ENCODE data around the gene CDHR5.
"Not testable (repeated sequence)": the region's sequence is repeated elsewhere in the genome, so short reads cannot be mapped to it uniquely, and the experiment has no call there.

CDHR5 gene

GRCh38 chr11:656426-656825 lies 31.7 kb upstream of the CDHR5 start:
- no peak for TF ChIP-seq CTCF (IDR thresholded peaks at IDR 0.05; ENCODE audit: insufficient read depth, low read depth, low read length, missing control alignments)
- H3K4me3 ChIP-seq (ENCODE audit: low read length): no peak overlapping the region
- no peak for DNase-seq (ENCODE audit: low read depth)

- DNase-seq (ENCODE audit: low read depth): no peak
- no peak for TF ChIP-seq CTCF (IDR thresholded peaks at IDR 0.05; ENCODE audit: insufficient read depth, low read depth, low read length, missing control alignments)
- no peak overlapping the region for H3K4me3 ChIP-seq (ENCODE audit: low read length)
Measured at GRCh38 chr11:655036-655726, 30.4 kb upstream of the CDHR5 start.

- not testable (repeated sequence) for H3K4me3 ChIP-seq (ENCODE audit: low read length); DNase-seq (ENCODE audit: low read depth)
Measured at GRCh38 chr11:654444-654843, 29.7 kb upstream of the CDHR5 start.

GRCh38 chr11:653837-654236 lies 29.1 kb upstream of the CDHR5 start:
- no peak for DNase-seq (ENCODE audit: low read depth)
- H3K4me3 ChIP-seq (ENCODE audit: low read length): no peak overlapping the region
- no peak for TF ChIP-seq CTCF (IDR thresholded peaks at IDR 0.05; ENCODE audit: insufficient read depth, low read depth, low read length, missing control alignments)

- not testable (repeated sequence) for DNase-seq (ENCODE audit: low read depth); H3K4me3 ChIP-seq (ENCODE audit: low read length)
Measured at GRCh38 chr11:653136-653535, 28.4 kb upstream of the CDHR5 start.

- no peak overlapping the region for H3K4me3 ChIP-seq (ENCODE audit: low read length)
- DNase-seq (ENCODE audit: low read depth): no peak
- TF ChIP-seq CTCF (IDR thresholded peaks at IDR 0.05; ENCODE audit: insufficient read depth, low read depth, low read length, missing control alignments): no peak
Measured at GRCh38 chr11:650482-650881, 25.7 kb upstream of the CDHR5 start.

- not testable (repeated sequence) for DNase-seq (ENCODE audit: low read depth); H3K4me3 ChIP-seq (ENCODE audit: low read length)
Measured at GRCh38 chr11:647672-648158, 23.0 kb upstream of the CDHR5 start.

GRCh38 chr11:646214-646613 lies 21.5 kb upstream of the CDHR5 start:
- no peak for DNase-seq (ENCODE audit: low read depth)
- H3K4me3 ChIP-seq (ENCODE audit: low read length): no peak overlapping the region
- no peak for TF ChIP-seq CTCF (IDR thresholded peaks at IDR 0.05; ENCODE audit: insufficient read depth, low read depth, low read length, missing control alignments)
